Spleen (tissue), 11 donors: ENCODE results near the gene NAALADL2. TPM values are rescaled to one million over a fixed set of nuclear protein-coding genes. Genes with fewer than 3 reads are reported as not detected.

Experiments
- DNase-seq: peaks from one replicate; pipeline ENCODE4 v3.0.0-alpha.2; 2020
- H3K27ac ChIP-seq, 8 donors: fragments of 200-600 bp; sonication (generic) in 7 of 8; 1 replicate in 4 of 8; 2 replicates in 4 of 8; pipeline versions ENCODE4 v1.5.0 to v1.8.0; 2016 to 2021; ENCODE audit warnings: inconsistent platforms in 4 of 8, mild to moderate bottlenecking in 4 of 8, moderate library complexity in 1 of 8
- H3K27me3 ChIP-seq, 7 donors: fragments of 200-600 bp; sonication (generic) in 6 of 7; replicated peaks in 1 of 7; 1 replicate in 4 of 7; 2 replicates in 3 of 7; pipeline versions ENCODE4 v1.5.0 to v1.8.0; 2016 to 2021; ENCODE audit warnings: inconsistent platforms in 3 of 7, mild to moderate bottlenecking in 1 of 7
- H3K36me3 ChIP-seq, 6 donors: fragments of 200-600 bp; sonication (generic) in 5 of 6; 1 replicate in 4 of 6; 2 replicates in 2 of 6; pipeline versions ENCODE4 v1.5.0 to v1.8.0; 2016 to 2021; ENCODE audit warnings: inconsistent platforms in 2 of 6
- H3K4me1 ChIP-seq, 6 donors: fragments of 200-600 bp; sonication (generic) in 5 of 6; 1 replicate in 3 of 6; 2 replicates in 3 of 6; pipeline versions ENCODE4 v1.5.0 to v1.8.0; 2016 to 2021; ENCODE audit warnings: inconsistent platforms in 3 of 6
- H3K4me3 ChIP-seq, 8 donors: fragments of 200-600 bp; sonication (generic) in 7 of 8; 1 replicate in 4 of 8; 2 replicates in 4 of 8; pipeline versions ENCODE4 v1.5.0 to v1.8.0; 2016 to 2021; ENCODE audit warnings: inconsistent platforms in 4 of 8, mild to moderate bottlenecking in 4 of 8, moderate library complexity in 2 of 8
- H3K9me3 ChIP-seq, 8 donors: fragments of 200-600 bp; sonication (generic) in 7 of 8; 1 replicate in 4 of 8; 2 replicates in 4 of 8; pipeline versions ENCODE4 v1.5.0 to v1.8.0; 2016 to 2021; ENCODE audit warnings: inconsistent platforms in 4 of 8
- CTCF ChIP-seq, 11 experiments: fragments of 200-600 bp in 7 of 11; fragments of 450-650 bp in 4 of 11; sonication (generic) in 4 of 11; IDR thresholded peaks in 8 of 11; conservative IDR thresholded peaks in 3 of 11; 1 replicate in 7 of 11; 2 replicates in 4 of 11; pipeline versions ENCODE4 v1.4.0 to v1.8.0; 2016 to 2021; ENCODE audit warnings: antibody characterized with exemption in 11 of 11, inconsistent platforms in 4 of 11, mild to moderate bottlenecking in 1 of 11
- POLR2A ChIP-seq, 3 donors: fragments of 450-650 bp; IDR thresholded peaks; one replicate each; pipeline ENCODE4 v1.5.1; 2017; ENCODE audit warnings: antibody characterized with exemption in 3 of 3, mild to moderate bottlenecking in 1 of 3
- POLR2AphosphoS5 ChIP-seq, 3 donors: sonication (generic); formaldehyde crosslinking; IDR thresholded peaks; one replicate each; pipeline ENCODE4 v1.5.1; 2017; ENCODE audit warnings: antibody characterized with exemption in 3 of 3
- WGBS, 5 donors: extraction: QIAGEN DNeasy Blood & Tissue Kit in 3 of 5; methylation state at CpG; one replicate each; pipeline versions ENCODE4 v1.1.5 to v1.1.7; 2013 to 2018; 5-methylcytosine and 5-hydroxymethylcytosine counted together
- intact Hi-C: fragments of 100-400 bp; cut with DNase I; formaldehyde crosslinking; loops from one replicate; pipeline ENCODE4 v1.15.0; 2023; ENCODE audit warnings: low total_unique reads
- polyA plus RNA-seq, 3 donors: library from polyadenylated mRNA; stranded (reverse); fragments of 200-250 nt; gene quantifications; one replicate each; pipeline ENCODE4 v1.2.1, GENCODE V29; 2013
- total RNA-seq, 7 donors: library from RNA; depleted of rRNA in 3 of 7; stranded (reverse); fragments of >200 nt in 3 of 7; fragmentation: NEBNext Ultra II Directional in 4 of 7; extraction: Animal tissue kit (Norgen Biotek cat#: 25700) in 4 of 7; gene quantifications; one replicate each; pipeline versions ENCODE4 v1.1.0 to v1.2.1, GENCODE V29; 2016 to 2021
- donor health status: healthy with polysubstance abuse.
- donor health status: DM: no; HTN: no; CAD: no; lungs with moderate emphysema.
- donor health status: DM: no; HTN: no; CAD: no.
- donor health status: Bipolar disorder and iron deficiency.
- donor health status: healthy.
- donor health status: DM: no; HTN: no; CAD: no.
- donor health status: DM: yes; HTN: yes; CAD: no.

The NAALADL2 gene
- total and polyA plus RNA-seq, 10 donors = 0.09 to 14.4 (median 6.4) TPM

GRCh38 chr3:175046601-175047000, 187.5 kb downstream of the NAALADL2 start:
- no peak overlapping the region for H3K4me3 ChIP-seq
- H3K9me3 ChIP-seq = peaks cover 0 to 28% (median 20%) of the 10 kb centered on the region in 8 donors
- TF ChIP-seq POLR2AphosphoS5 (IDR thresholded peaks at IDR 0.05) (no peak), CTCF (IDR thresholded peaks at IDR 0.05 in 8 of 11, conservative IDR thresholded peaks at IDR 0.05 in 3 of 11) (no peak), POLR2A (IDR thresholded peaks at IDR 0.05) (no peak)
- no peak overlapping the region for H3K27ac ChIP-seq
- H3K4me1 ChIP-seq = no peaks in the 10 kb centered on the region
- no peak for DNase-seq
- WGBS, 5 donors = 84 to 96% (median 92%) methylated on average over 4 of the region's 4 CpGs
- H3K36me3 ChIP-seq = no peaks in the 10 kb centered on the region
- H3K27me3 ChIP-seq = no peaks in the 10 kb centered on the region
- intact Hi-C loops = no loop called here

GRCh38 chr3:175047786-175048185, 188.7 kb downstream of the NAALADL2 start:
- DNase-seq = no peak
- H3K9me3 ChIP-seq = peaks cover 0 to 39% (median 24%) of the 10 kb centered on the region in 8 donors
- 86 to 100% (median 92%) methylated on average over 1 of the region's 1 CpG for WGBS, 5 donors
- no peak for TF ChIP-seq POLR2AphosphoS5 (IDR thresholded peaks at IDR 0.05)
- H3K4me3 ChIP-seq = no peak overlapping the region
- no peaks in the 10 kb centered on the region for H3K36me3 ChIP-seq
- no peak overlapping the region for H3K27ac ChIP-seq
- H3K4me1 ChIP-seq = no peaks in the 10 kb centered on the region
- no peaks in the 10 kb centered on the region for H3K27me3 ChIP-seq
- intact Hi-C loops = no loop called here

- no peak for DNase-seq
- H3K27me3 ChIP-seq = no peaks in the 10 kb centered on the region
- no peak overlapping the region for H3K4me3 ChIP-seq
- H3K36me3 ChIP-seq = no peaks in the 10 kb centered on the region
- peaks cover 0 to 47% (median 23%) of the 10 kb centered on the region in 8 donors for H3K9me3 ChIP-seq
- no peak for TF ChIP-seq POLR2AphosphoS5 (IDR thresholded peaks at IDR 0.05)
- TF ChIP-seq CTCF (IDR thresholded peaks at IDR 0.05 in 8 of 11, conservative IDR thresholded peaks at IDR 0.05 in 3 of 11) = no peak
- no peak for TF ChIP-seq POLR2A (IDR thresholded peaks at IDR 0.05)
- WGBS, 5 donors = 77 to 92% (median 81%) methylated on average over 3 of the region's 3 CpGs
- no peak overlapping the region for H3K27ac ChIP-seq
- H3K4me1 ChIP-seq = no peaks in the 10 kb centered on the region
- intact Hi-C loops = no loop called here
Measured at GRCh38 chr3:175057401-175057800, 198.3 kb downstream of the NAALADL2 start.

- H3K27ac ChIP-seq = no peak overlapping the region
- DNase-seq = no peak
- no peaks in the 10 kb centered on the region for H3K4me1 ChIP-seq
- H3K4me3 ChIP-seq = no peak overlapping the region
- H3K36me3 ChIP-seq = no peaks in the 10 kb centered on the region
- TF ChIP-seq CTCF (IDR thresholded peaks at IDR 0.05 in 8 of 11, conservative IDR thresholded peaks at IDR 0.05 in 3 of 11) (no peak), POLR2A (IDR thresholded peaks at IDR 0.05) (no peak), POLR2AphosphoS5 (IDR thresholded peaks at IDR 0.05) (no peak)
- H3K9me3 ChIP-seq = peaks cover 0 to 32% (median 20%) of the 10 kb centered on the region in 8 donors
- H3K27me3 ChIP-seq = no peaks in the 10 kb centered on the region
- WGBS, 5 donors = 74 to 88% (median 81%) methylated on average over 4 of the region's 4 CpGs
- intact Hi-C loops = no loop called here
Measured at GRCh38 chr3:175059788-175060187, 200.7 kb downstream of the NAALADL2 start.

- H3K36me3 ChIP-seq = no peaks in the 10 kb centered on the region
- WGBS, 5 donors = 69 to 80% (median 72%) methylated on average over 2 of the region's 2 CpGs
- TF ChIP-seq POLR2AphosphoS5 (IDR thresholded peaks at IDR 0.05) (no peak), CTCF (IDR thresholded peaks at IDR 0.05 in 8 of 11, conservative IDR thresholded peaks at IDR 0.05 in 3 of 11) (no peak), POLR2A (IDR thresholded peaks at IDR 0.05) (no peak)
- intact Hi-C loops = no loop called here
- no peak overlapping the region for H3K27ac ChIP-seq
- H3K27me3 ChIP-seq = no peaks in the 10 kb centered on the region
- H3K4me1 ChIP-seq = no peaks in the 10 kb centered on the region
- H3K9me3 ChIP-seq = peaks cover 0 to 11% (median 0%) of the 10 kb centered on the region in 8 donors
- H3K4me3 ChIP-seq = no peak overlapping the region
- no peak for DNase-seq
Measured at GRCh38 chr3:175065497-175065896, 206.4 kb downstream of the NAALADL2 start.
